HepG2 (cell line): ENCODE measurements around the gene SIGLEC15. TPM values are rescaled to one million over a fixed set of nuclear protein-coding genes. Genes with fewer than 3 reads are reported as not detected.

Experiments used
- ATAC-seq: fragments of 200-7000 bp; cut with Tn5 transposase; 3 replicates; pipeline ENCODE4 v1.9.1; 2020; ENCODE audit warnings: mild to moderate bottlenecking, moderate library complexity
- BruUV-seq: library from RNA; stranded (reverse); fragments of 400-500 nt; replicated peaks from 2 replicates; lab custom pipeline; 2021; lab: Mats Ljungman, UMichigan
- CTCF ChIA-PET: fragments of 300-600 bp; formaldehyde crosslinking; extraction: SDS; loops from one replicate; lab custom pipeline; 2021; ENCODE audit warnings: low total read pairs, inconsistent platforms, low intra/inter-chr PET ratio; lab: Yijun Ruan, JAX
- POLR2A ChIA-PET: fragments of 350-600 bp; sonication (Branson Sonifier 250); formaldehyde crosslinking; loops from one replicate; lab custom pipeline; 2020; ENCODE audit warnings: antibody characterized with exemption, inconsistent platforms; lab: Yijun Ruan, JAX
- DNase-seq: peaks from one replicate; pipeline ENCODE4 v3.0.0-alpha.2; 2015; ENCODE audit warnings: low spot score
- FAIRE-seq: peaks from 3 replicates; lab custom pipeline; 2011; peaks lifted over from hg19 to GRCh38; lab: Jason Lieb, UNC
- H2AFZ ChIP-seq: one replicate; pipeline ENCODE4 v1.6.1; 2011; ENCODE audit warnings: low read length, inconsistent platforms
- H3K27ac ChIP-seq: fragments of 300-600 bp; 3 replicates; pipeline ENCODE4 v1.8.0; 2011; ENCODE audit warnings: mixed run types, mild to moderate bottlenecking, mixed read lengths, low read length, inconsistent platforms; ENCODE audit not compliant: insufficient read depth; ENCODE audit errors: extremely low read length
- H3K27me3 ChIP-seq, 2 experiments: fragments of 200-600 bp in 1 of 2; 2 replicates in 1 of 2; 3 replicates in 1 of 2; pipeline versions ENCODE4 v1.6.0 to v1.8.0; 2011; ENCODE audit warnings: low read length in 2 of 2, mild to moderate bottlenecking in 2 of 2, moderate library complexity in 2 of 2, inconsistent platforms in 1 of 2; ENCODE audit not compliant: insufficient read depth in 2 of 2, control insufficient read depth in 1 of 2
- H3K36me3 ChIP-seq, 2 experiments: fragments of 200-600 bp in 1 of 2; replicated peaks in 1 of 2; 2 replicates in 1 of 2; 3 replicates in 1 of 2; pipeline versions ENCODE4 v1.5.1 to v1.8.0; 2011; ENCODE audit warnings: low read length in 2 of 2, inconsistent platforms in 1 of 2; ENCODE audit not compliant: insufficient read depth in 2 of 2, control insufficient read depth in 1 of 2
- H3K4me1 ChIP-seq: 2 replicates; pipeline ENCODE4 v1.5.1; 2012; ENCODE audit warnings: low read length, inconsistent platforms; ENCODE audit not compliant: insufficient read depth
- H3K4me2 ChIP-seq: 2 replicates; pipeline ENCODE4 v1.6.0; 2011; ENCODE audit warnings: low read depth, low read length, inconsistent platforms
- H3K4me3 ChIP-seq, 3 experiments: fragments of 200-600 bp in 1 of 3; sonication (generic), shearing (Covaris generic) in 1 of 3; replicated peaks in 1 of 3; 2 replicates each; pipeline ENCODE4 v1.5.1; 2011 to 2016; ENCODE audit warnings: low read length in 3 of 3, inconsistent platforms in 2 of 3, low read depth in 2 of 3, mild to moderate bottlenecking in 2 of 3, control low read depth in 1 of 3, mixed read lengths in 1 of 3; ENCODE audit not compliant: insufficient read depth in 1 of 3
- H3K79me2 ChIP-seq: one replicate; pipeline ENCODE4 v1.6.1; 2011; ENCODE audit warnings: low read length, inconsistent platforms; ENCODE audit not compliant: insufficient read depth
- H3K9ac ChIP-seq: 2 replicates; pipeline ENCODE4 v1.6.0; 2011; ENCODE audit warnings: mild to moderate bottlenecking, low read depth, low read length, inconsistent platforms; ENCODE audit not compliant: insufficient read depth
- H3K9me3 ChIP-seq: 2 replicates; pipeline ENCODE4 v1.5.1; 2012; ENCODE audit warnings: mild to moderate bottlenecking, low read length
- H4K20me1 ChIP-seq: 2 replicates; pipeline ENCODE4 v1.6.0; 2011; ENCODE audit warnings: inconsistent platforms, mild to moderate bottlenecking, low read length, moderate library complexity; ENCODE audit not compliant: insufficient read depth
- ATF7 ChIP-seq, 2 experiments: fragments of 450-650 bp in 1 of 2; sonication (generic) in 1 of 2; formaldehyde crosslinking in 1 of 2; IDR thresholded peaks; 2 replicates each; pipeline versions ENCODE4 v1.4.0 to v1.6.1; 2016 to 2020; ENCODE audit warnings: antibody characterized with exemption in 1 of 2, mild to moderate bottlenecking in 1 of 2, missing genetic modification reagents in 1 of 2
- BCL3 ChIP-seq: sonication (generic); formaldehyde crosslinking; IDR thresholded peaks from 2 replicates; pipeline ENCODE4 v1.5.1; 2020; ENCODE audit warnings: mild to moderate bottlenecking, missing genetic modification reagents, moderate library complexity
- CENPT ChIP-seq: sonication (generic); formaldehyde crosslinking; IDR thresholded peaks from 2 replicates; pipeline ENCODE4 v1.8.0; 2022; ENCODE audit warnings: low read depth, mild to moderate bottlenecking, moderate library complexity, missing genetic modification reagents
- ELK4 ChIP-seq: sonication (generic); formaldehyde crosslinking; IDR thresholded peaks from 2 replicates; pipeline ENCODE4 v1.9.0; 2021; ENCODE audit warnings: missing genetic modification reagents, borderline replicate concordance
- NFIC ChIP-seq: IDR thresholded peaks from 2 replicates; pipeline ENCODE4 v1.6.1; 2012; ENCODE audit warnings: mild to moderate bottlenecking, low read length, inconsistent platforms
- PHB2 ChIP-seq: fragments of 450-650 bp; IDR thresholded peaks from 2 replicates; pipeline ENCODE4 v1.6.1; 2018; ENCODE audit not compliant: partially characterized antibody
- RAD51 ChIP-seq: fragments of 450-650 bp; IDR thresholded peaks from 2 replicates; pipeline ENCODE4 v1.6.1; 2016; ENCODE audit warnings: borderline replicate concordance
- REPIN1 ChIP-seq: sonication (generic); formaldehyde crosslinking; IDR thresholded peaks from 2 replicates; pipeline ENCODE4 v1.8.0; 2022; ENCODE audit warnings: missing genetic modification reagents, low read depth, mild to moderate bottlenecking, borderline replicate concordance
- TERF1 ChIP-seq: sonication (generic); formaldehyde crosslinking; IDR thresholded peaks from 2 replicates; pipeline ENCODE4 v1.8.0; 2022; ENCODE audit warnings: mild to moderate bottlenecking, missing genetic modification reagents, moderate library complexity
- ZBTB34 ChIP-seq: sonication (generic); formaldehyde crosslinking; IDR thresholded peaks from 2 replicates; pipeline ENCODE4 v1.8.0; 2022; ENCODE audit warnings: mild to moderate bottlenecking, missing genetic modification reagents
- ZNF12 ChIP-seq: sonication (generic); formaldehyde crosslinking; IDR thresholded peaks from 2 replicates; pipeline ENCODE4 v1.5.0; 2020; ENCODE audit warnings: missing genetic modification reagents
- ZNF230 ChIP-seq: sonication (generic); formaldehyde crosslinking; IDR thresholded peaks from 2 replicates; pipeline ENCODE4 v1.4.0; 2020; ENCODE audit warnings: mild to moderate bottlenecking, missing genetic modification reagents
- ZNF598 ChIP-seq: sonication (generic); formaldehyde crosslinking; IDR thresholded peaks from 2 replicates; pipeline ENCODE4 v1.5.1; 2020; ENCODE audit warnings: mild to moderate bottlenecking, missing genetic modification reagents, borderline replicate concordance
- ZNF710 ChIP-seq: sonication (generic); formaldehyde crosslinking; IDR thresholded peaks from 2 replicates; pipeline ENCODE4 v1.5.0; 2020; ENCODE audit warnings: mild to moderate bottlenecking, missing genetic modification reagents, borderline replicate concordance
- ZNF768 ChIP-seq: sonication (generic); formaldehyde crosslinking; IDR thresholded peaks from 2 replicates; pipeline ENCODE4 v1.4.0; 2020; ENCODE audit warnings: missing genetic modification reagents
- ZNF891 ChIP-seq: sonication (generic); formaldehyde crosslinking; IDR thresholded peaks from 2 replicates; pipeline ENCODE4 v1.5.0; 2020; ENCODE audit warnings: mild to moderate bottlenecking, missing genetic modification reagents
- WGBS: methylation state at CpG from one replicate; pipeline ENCODE4 v1.1.6; 2017; ENCODE audit warnings: low lambda C conversion rate; 5-methylcytosine and 5-hydroxymethylcytosine counted together
- in situ Hi-C: cut with HindIII; loops from 2 replicates; pipeline ENCODE4 v1.10.0; 2017; ENCODE audit warnings: low pct_unique_long_range_greater_than_20kb; ENCODE audit not compliant: extremely low pct_ligation_motif_present
- intact Hi-C: fragments of 100-400 bp; cut with micrococcal nuclease; formaldehyde crosslinking; loops from one replicate; pipeline ENCODE4 v1.10.0; 2022; ENCODE audit not compliant: unreplicated experiment
- polyA plus RNA-seq, 8 experiments: library from polyadenylated mRNA; depleted of rRNA in 3 of 8; stranded (reverse) in 7 of 8; unstranded in 1 of 8; fragments of >200 nt; fragmentation: Illumina TruSeq in 4 of 8; extraction: Trizol in 4 of 8; gene quantifications; 2 replicates each; pipeline versions ENCODE4 v1.2.1 to v1.2.3, GENCODE V29; 2011 to 2016; ENCODE audit warnings: low read depth in 4 of 8, missing spikeins in 1 of 8, mixed read lengths in 1 of 8; ENCODE audit not compliant: insufficient read depth in 1 of 8
- total RNA-seq, 5 experiments: library from RNA; depleted of rRNA; stranded (reverse); fragments of >200 nt; fragmentation: Illumina TruSeq; extraction: Trizol; gene quantifications; 2 replicates each; pipeline ENCODE4 v1.2.3, GENCODE V29; 2016; ENCODE audit warnings: low read depth in 1 of 5

Gene SIGLEC15
- total and polyA plus RNA-seq, 2 of the 13 experiments (the other 11 are each of a cell fraction or from before 2014, with no cell fraction given) = not detected

GRCh38 chr18:45874491-45875184, 49.2 kb downstream of the SIGLEC15 start (continued):
- no peak for TF ChIP-seq BCL3 (CRISPR knock-in tag)
- no peak for TF ChIP-seq ZBTB34
- TF ChIP-seq ZNF768 (CRISPR knock-in tag) = no peak
- no peak for TF ChIP-seq ZNF12 (CRISPR knock-in tag)
- TF ChIP-seq REPIN1 = no peak

DNA sequence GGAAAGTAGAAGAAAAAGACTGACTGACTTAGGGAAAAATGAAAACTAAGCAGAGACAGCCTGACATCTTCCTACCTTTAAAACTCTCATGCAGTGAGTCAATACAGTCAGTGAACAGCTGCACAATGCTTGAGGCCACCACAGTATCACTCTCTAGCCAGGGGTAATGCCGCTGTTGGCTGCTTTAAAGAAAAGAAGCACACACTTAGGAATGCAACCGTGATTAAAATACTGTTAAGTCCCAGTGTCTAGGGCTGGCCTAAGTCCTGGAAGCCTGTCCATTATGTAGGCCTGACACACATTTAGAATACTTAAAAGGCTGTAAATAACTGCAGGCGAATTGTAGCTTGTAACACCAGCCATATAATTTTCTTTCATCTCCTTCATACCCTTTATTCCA, 50.7 kb downstream of the SIGLEC15 start:
- Histone ChIP-seq H3K27me3 (no peaks in the 10 kb centered on the region), H3K36me3 (peaks cover 5 to 40% of the 10 kb centered on the region in 2 experiments; a peak in 4 of 5 replicates), H3K4me3 (no peak overlapping the region), H3K4me2 (no peak overlapping the region), H3K27ac (no peak overlapping the region), H3K9me3 (no peaks in the 10 kb centered on the region), H3K4me1 (no peaks in the 10 kb centered on the region), H3K9ac (no peak overlapping the region), H4K20me1 (no peaks in the 10 kb centered on the region), H2AFZ (no peak overlapping the region), H3K79me2 (no peaks in the 10 kb centered on the region)
- FAIRE-seq = no peak
- 100% methylated on average over 3 of the region's 3 CpGs for WGBS
- DNase-seq = no peak
- intact Hi-C loops (no loop called here), in situ Hi-C loops (no loop called here)
- ChIA-PET POLR2A (no interaction called here), CTCF (no interaction called here)
- no TSS peak for BruUV-seq
- no peak for ATAC-seq
- TF ChIP-seq ELK4 (CRISPR knock-in tag) = no peak
- TF ChIP-seq TERF1 = no peak
- TF ChIP-seq ZNF891 (CRISPR knock-in tag) = no peak
- TF ChIP-seq PHB2 = no peak
- no peak for TF ChIP-seq ZNF710 (CRISPR knock-in tag)
- TF ChIP-seq CENPT = no peak
- no peak for TF ChIP-seq NFIC
- no peak for TF ChIP-seq RAD51
- TF ChIP-seq ATF7 (IDR thresholded peaks at IDR 0.05) = no peak
- no peak for TF ChIP-seq ATF7 (CRISPR knock-in tag; IDR thresholded peaks at IDR 0.05)
- TF ChIP-seq ZNF598 (CRISPR knock-in tag) = no peak
- TF ChIP-seq ZNF230 (CRISPR knock-in tag) = no peak
